ENCODE measurements around the gene RUFY1.
"Not testable (repeated sequence)": the region's sequence is repeated elsewhere in the genome, so short reads cannot be mapped to it uniquely, and the experiment has no call there.

Gene RUFY1

DNA sequence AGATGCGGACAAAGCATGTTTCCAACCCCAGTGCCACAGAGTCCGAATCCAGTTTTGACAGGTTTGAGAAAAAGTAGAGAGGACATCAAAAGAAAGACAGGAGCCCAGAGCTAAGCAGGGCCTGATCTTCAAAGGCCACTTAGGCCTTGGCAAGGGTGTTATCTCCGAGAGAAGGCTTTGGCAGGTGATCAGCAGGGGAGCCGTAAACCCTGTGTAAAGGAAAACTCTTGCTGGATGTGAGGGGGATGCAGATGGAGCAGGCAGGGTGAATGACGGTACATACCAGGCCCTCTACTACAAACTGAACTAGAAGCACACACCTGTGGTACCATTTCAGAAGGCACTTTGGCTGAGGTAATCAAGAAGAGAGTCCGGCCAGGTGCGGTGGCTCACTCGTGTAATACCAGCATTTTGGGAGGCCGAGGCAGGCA, 74.5 kb downstream of the RUFY1 start:
- H3K27me3 Mint-ChIP-seq (ENCODE audit: low read depth, poor library complexity) = peaks cover 6% of the 10 kb centered on the region
- peaks cover 37% of the 10 kb centered on the region for H3K36me3 Mint-ChIP-seq (ENCODE audit: low read depth)
- TF ChIP-seq CTCF (IDR thresholded peaks at IDR 0.05) = no peak
- no peaks in the 10 kb centered on the region for H3K9me3 Mint-ChIP-seq
- H3K4me1 Mint-ChIP-seq = peaks cover 39% of the 10 kb centered on the region
- no peak for DNase-seq
- peak overlapping the region; percentile 69 for H3K27ac Mint-ChIP-seq
- peak overlapping the region; percentile 99 for H3K4me3 Mint-ChIP-seq

- H3K4me1 Mint-ChIP-seq; H3K27ac Mint-ChIP-seq; DNase-seq; H3K27me3 Mint-ChIP-seq (ENCODE audit: low read depth, poor library complexity): not testable (repeated sequence)
- Mint-ChIP-seq H3K4me3 (peak overlapping the region; percentile 62), H3K36me3 (ENCODE audit: low read depth) (peaks cover 13% of the 10 kb centered on the region), H3K9me3 (peaks cover 12% of the 10 kb centered on the region)
These were observed 83.4 kb downstream of the RUFY1 start for GRCh38 chr5:179633501-179634369.

GRCh38 chr5:179634370-179635172, 84.2 kb downstream of the RUFY1 start:
- Mint-ChIP-seq H3K27me3 (ENCODE audit: low read depth, poor library complexity) (peaks cover 10% of the 10 kb centered on the region), H3K9me3 (peaks cover 12% of the 10 kb centered on the region), H3K36me3 (ENCODE audit: low read depth) (peaks cover 13% of the 10 kb centered on the region)
- H3K4me1 Mint-ChIP-seq, H3K4me3 Mint-ChIP-seq, DNase-seq, H3K27ac Mint-ChIP-seq: not testable (repeated sequence)

DNA sequence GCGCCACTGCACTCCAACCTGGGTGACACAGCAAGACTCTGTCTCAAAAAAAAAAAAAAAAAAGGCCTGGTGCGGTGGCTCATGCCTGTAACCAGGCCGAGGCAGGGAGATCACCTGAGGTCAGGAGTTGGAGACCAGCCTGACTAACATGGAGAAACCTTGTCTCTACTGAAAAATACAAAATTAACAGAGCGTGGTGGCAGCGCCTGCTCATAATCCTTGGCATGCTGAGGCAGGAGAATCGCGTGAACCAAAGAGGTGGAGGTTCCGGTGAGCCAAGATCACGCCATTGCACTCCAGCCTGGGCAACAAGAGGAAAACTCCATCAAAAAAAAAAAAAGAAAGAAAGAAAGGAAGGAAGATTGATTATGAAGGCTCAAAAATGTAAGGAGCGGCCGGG, 88.9 kb downstream of the RUFY1 start:
- H3K27me3 Mint-ChIP-seq (ENCODE audit: low read depth, poor library complexity) = peaks cover 12% of the 10 kb centered on the region
- not testable (repeated sequence) for H3K9me3 Mint-ChIP-seq; H3K4me3 Mint-ChIP-seq; H3K36me3 Mint-ChIP-seq (ENCODE audit: low read depth); H3K27ac Mint-ChIP-seq; H3K4me1 Mint-ChIP-seq; DNase-seq

- H3K36me3 Mint-ChIP-seq (ENCODE audit: low read depth); H3K4me1 Mint-ChIP-seq; H3K27ac Mint-ChIP-seq; H3K4me3 Mint-ChIP-seq; DNase-seq; H3K9me3 Mint-ChIP-seq: not testable (repeated sequence)
- H3K27me3 Mint-ChIP-seq (ENCODE audit: low read depth, poor library complexity) = peaks cover 17% of the 10 kb centered on the region
These were observed 91.4 kb downstream of the RUFY1 start for GRCh38 chr5:179641745-179642144.

GRCh38 chr5:179642626-179643025, 92.3 kb downstream of the RUFY1 start:
- DNase-seq; H3K9me3 Mint-ChIP-seq; H3K36me3 Mint-ChIP-seq (ENCODE audit: low read depth); H3K27ac Mint-ChIP-seq; H3K4me3 Mint-ChIP-seq; H3K4me1 Mint-ChIP-seq: not testable (repeated sequence)
- H3K27me3 Mint-ChIP-seq (ENCODE audit: low read depth, poor library complexity) = peaks cover 17% of the 10 kb centered on the region

- not testable (repeated sequence) for DNase-seq; H3K9me3 Mint-ChIP-seq; H3K36me3 Mint-ChIP-seq (ENCODE audit: low read depth); H3K4me3 Mint-ChIP-seq; H3K4me1 Mint-ChIP-seq; H3K27ac Mint-ChIP-seq
- peaks cover 17% of the 10 kb centered on the region for H3K27me3 Mint-ChIP-seq (ENCODE audit: low read depth, poor library complexity)
These were observed 93.0 kb downstream of the RUFY1 start for GRCh38 chr5:179643141-179643920.

DNA sequence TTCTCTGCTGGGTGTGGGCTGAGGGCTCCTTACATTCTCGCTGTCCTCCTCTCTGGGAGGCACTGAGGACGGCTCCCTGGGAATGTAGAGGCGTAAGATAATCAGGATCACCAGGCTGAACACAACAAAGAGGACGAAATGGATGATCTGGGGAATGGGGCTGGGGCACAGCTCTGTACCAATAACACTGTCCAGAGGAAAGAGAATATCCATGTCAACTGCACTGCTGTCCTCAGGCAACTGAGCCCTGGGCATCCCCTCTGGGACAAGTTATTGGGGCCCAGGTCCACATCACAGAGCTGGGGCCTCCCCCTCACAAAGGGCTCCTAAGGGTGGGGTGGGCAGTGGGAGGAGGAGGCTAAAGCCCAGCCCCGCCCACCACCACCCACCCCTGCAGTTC, 94.4 kb downstream of the RUFY1 start:
- not testable (repeated sequence) for H3K9me3 Mint-ChIP-seq; H3K4me3 Mint-ChIP-seq; H3K27me3 Mint-ChIP-seq (ENCODE audit: low read depth, poor library complexity); H3K4me1 Mint-ChIP-seq; DNase-seq; H3K36me3 Mint-ChIP-seq (ENCODE audit: low read depth)
- H3K27ac Mint-ChIP-seq = peak overlapping the region; percentile 50

DNA sequence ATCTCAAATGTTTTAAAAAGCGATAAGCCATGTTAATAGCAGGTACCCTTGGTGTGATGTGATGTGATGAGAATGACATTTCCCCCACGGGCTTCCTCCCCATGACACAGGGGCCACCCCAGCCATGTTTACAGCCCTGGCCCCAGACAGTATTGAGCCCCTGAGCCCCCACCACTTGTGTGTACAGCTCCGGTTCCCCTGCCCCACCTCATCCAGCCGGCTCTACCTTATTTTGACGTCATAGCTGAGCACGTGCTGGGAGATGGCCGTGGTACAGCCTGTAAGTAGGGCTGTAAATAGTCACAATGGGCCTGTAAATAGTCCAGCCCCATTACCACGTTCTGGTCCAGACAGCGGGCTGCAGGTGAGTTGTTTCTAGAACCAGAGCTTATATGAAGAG, 98.1 kb downstream of the RUFY1 start:
- Mint-ChIP-seq H3K9me3 (peaks cover 17% of the 10 kb centered on the region), H3K4me1 (peaks cover 10% of the 10 kb centered on the region), H3K4me3 (no peak overlapping the region), H3K27me3 (ENCODE audit: low read depth, poor library complexity) (peaks cover 9% of the 10 kb centered on the region), H3K36me3 (ENCODE audit: low read depth) (no peaks in the 10 kb centered on the region), H3K27ac (no peak overlapping the region)
- TF ChIP-seq CTCF (IDR thresholded peaks at IDR 0.05) = no peak
- DNase-seq = no peak

DNA sequence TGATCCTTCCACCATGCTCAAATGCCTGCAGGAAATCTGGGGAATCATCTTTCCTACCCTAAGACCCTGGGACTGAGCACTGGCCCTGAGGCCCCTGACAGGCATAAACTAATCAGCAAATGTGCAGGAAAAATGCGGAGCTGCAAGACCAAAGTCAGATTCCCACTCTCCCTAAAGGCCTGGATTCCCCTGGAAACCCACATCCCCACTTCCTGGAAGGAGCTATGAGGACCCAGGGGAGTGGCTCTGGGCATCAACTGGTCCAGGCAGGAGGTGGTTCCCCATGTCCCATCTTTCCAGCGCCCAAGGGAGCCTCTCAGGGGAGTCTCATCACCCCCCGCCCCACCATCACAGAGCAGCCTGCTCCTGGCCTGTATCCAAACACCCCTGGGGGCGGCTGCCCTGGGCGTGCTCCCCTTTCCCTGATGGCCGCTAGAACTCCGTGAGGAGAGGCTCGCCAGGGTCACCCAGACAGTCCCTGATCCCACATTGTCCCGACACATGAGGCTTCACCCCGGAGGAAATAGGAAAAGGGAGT, 98.9 kb downstream of the RUFY1 start:
- peaks cover 10% of the 10 kb centered on the region for H3K27me3 Mint-ChIP-seq (ENCODE audit: low read depth, poor library complexity)
- H3K27ac Mint-ChIP-seq; H3K4me3 Mint-ChIP-seq; H3K36me3 Mint-ChIP-seq (ENCODE audit: low read depth); H3K4me1 Mint-ChIP-seq; DNase-seq: not testable (repeated sequence)
- peaks cover 17% of the 10 kb centered on the region for H3K9me3 Mint-ChIP-seq

DNA sequence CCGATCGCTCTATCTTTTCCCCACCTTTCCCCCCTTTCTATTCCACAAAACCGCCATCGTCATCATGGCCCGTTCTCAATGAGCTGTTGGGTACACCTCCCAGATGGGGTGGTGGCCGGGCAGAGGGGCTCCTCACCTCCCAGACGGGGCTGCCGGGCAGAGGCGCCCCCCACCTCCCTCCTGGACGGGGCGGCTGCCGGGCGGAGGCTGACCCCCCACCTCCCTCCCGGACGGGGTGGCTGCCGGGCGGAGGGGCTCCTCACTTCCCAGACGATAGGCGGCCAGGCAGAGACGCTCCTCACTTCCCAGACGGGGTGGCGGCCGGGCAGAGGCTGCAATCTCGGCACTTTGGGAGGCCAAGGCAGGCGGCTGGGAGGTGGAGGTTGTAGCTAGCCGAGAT, 99.9 kb downstream of the RUFY1 start:
- H3K4me3 Mint-ChIP-seq; H3K27ac Mint-ChIP-seq; DNase-seq; H3K36me3 Mint-ChIP-seq (ENCODE audit: low read depth); H3K4me1 Mint-ChIP-seq: not testable (repeated sequence)
- peaks cover 13% of the 10 kb centered on the region for H3K27me3 Mint-ChIP-seq (ENCODE audit: low read depth, poor library complexity)
- peaks cover 17% of the 10 kb centered on the region for H3K9me3 Mint-ChIP-seq

Measured in nephron progenitor cell (in vitro differentiated cells).